ENCODE results near the gene ERGIC1. TPM values are rescaled to one million over a fixed set of nuclear protein-coding genes. Genes with fewer than 3 reads are reported as not detected.
A peak's percentile ranks its signal among the peaks of the same experiment; 100 is the strongest.

ERGIC1 gene
- total RNA-seq, 1 experiment from 2014 or later: 77.0 TPM

GRCh38 chr5:172902497-172903472 lies 68.7 kb downstream of the ERGIC1 start:
- H2BK120ac ChIP-seq (ENCODE audit: low read depth, low read length, poor library complexity, severe bottlenecking): no peak overlapping the region
- H2BK12ac ChIP-seq (ENCODE audit: insufficient read length, low read depth, low read length): no peak overlapping the region
- no peak overlapping the region for H4K5ac ChIP-seq (ENCODE audit: insufficient read length, low read depth, low read length)
- no peak overlapping the region for H3K4ac ChIP-seq (ENCODE audit: low read depth, low read length)
- WGBS (ENCODE audit: extremely low coverage, insufficient read length, low lambda C conversion rate): no CpG with 5 or more reads among the region's 25 CpGs
- H3T11ph ChIP-seq (ENCODE audit: low read length): no peak overlapping the region
- no peak overlapping the region for H3K14ac ChIP-seq (ENCODE audit: insufficient read depth, low read length)
- TF ChIP-seq CTCF (conservative IDR thresholded peaks at IDR 0.05): peak; percentile 59
- Mint-ChIP-seq H3K27me3 (ENCODE audit: low read depth) (no peaks in the 10 kb centered on the region), H3K36me3 (ENCODE audit: insufficient read depth in 1 of 3, low read depth in 3 of 3) (peaks cover 13 to 34% (median 28%) of the 10 kb centered on the region in 3 experiments; a peak in 6 of 7 replicates), H3K9me3 (no peaks in the 10 kb centered on the region; a peak in 1 of 5 replicates), H3K27ac (peak overlapping the region in 1 of 3 experiments; percentile 81; a peak in 1 of 7 replicates), H3K4me1 (peaks cover 12 to 29% of the 10 kb centered on the region in 2 experiments), H3K4me3 (no peak overlapping the region)
- H3K27me3 ChIP-seq (ENCODE audit: insufficient read depth, low read length): no peaks in the 10 kb centered on the region
- no peak overlapping the region for H3K9ac ChIP-seq (ENCODE audit: extremely low read depth, insufficient read length, low read length)
- no peak overlapping the region for H2AK5ac ChIP-seq (ENCODE audit: insufficient read length, low read length)
- no peaks in the 10 kb centered on the region for H4K20me1 ChIP-seq (ENCODE audit: control insufficient read depth, insufficient read depth, insufficient read length)
- H3K79me1 ChIP-seq (ENCODE audit: insufficient read depth, low read depth, low read length, poor library complexity, severe bottlenecking): no peaks in the 10 kb centered on the region
- no peak overlapping the region for H2BK15ac ChIP-seq (ENCODE audit: low read depth, low read length)
- H2BK20ac ChIP-seq (ENCODE audit: low read depth, low read length, poor library complexity, severe bottlenecking): no peak overlapping the region
- DNase-seq: peak; percentile 57
- no peak overlapping the region for H2AFZ ChIP-seq (ENCODE audit: low read length)
- no peak overlapping the region for H4K91ac ChIP-seq (ENCODE audit: insufficient read length, low read depth, low read length)
- H3K9me3 ChIP-seq (ENCODE audit: control insufficient read depth, low read depth, low read length): no peaks in the 10 kb centered on the region
- no peak overlapping the region for H3K56ac ChIP-seq (ENCODE audit: insufficient read length, low read depth, low read length)
- H2BK5ac ChIP-seq (ENCODE audit: insufficient read length, low read length): no peak overlapping the region
- no peak overlapping the region for H3K18ac ChIP-seq (ENCODE audit: insufficient read length, low read depth, low read length)
- no peak overlapping the region for H3K23ac ChIP-seq (ENCODE audit: insufficient read length, low read depth, low read length)
- no peaks in the 10 kb centered on the region for H3K79me2 ChIP-seq (ENCODE audit: insufficient read depth, low read length)
- H3K4me1 ChIP-seq (ENCODE audit: insufficient read depth, low read length): peaks cover 7% of the 10 kb centered on the region; the same call in 1 of the 2 replicates
- no peak overlapping the region for H3K4me2 ChIP-seq (ENCODE audit: insufficient read depth, insufficient read length, low read length)
- no peak overlapping the region for H3K27ac ChIP-seq (ENCODE audit: insufficient read length, low read depth, low read length)
- no peaks in the 10 kb centered on the region for H3K23me2 ChIP-seq (ENCODE audit: insufficient read length, low read depth, low read length, poor library complexity, severe bottlenecking)
- H4K8ac ChIP-seq (replicated peaks; ENCODE audit: insufficient read length, low read depth, low read length): no peak overlapping the region

Data from H9 (cell line).